HG02642 (cell line): Measurements from ENCODE around the gene PPM1A.
A peak's percentile ranks its signal among the peaks of the same experiment; 100 is the strongest.

Experiments
- ATAC-seq: cut with Tn5 transposase; IDR thresholded peaks from one replicate; pipeline ENCODE4 v1.9.1; 2021; ENCODE audit warnings: mild to moderate bottlenecking; ENCODE audit not compliant: unreplicated experiment, poor library complexity

The PPM1A gene

GRCh38 chr14:60225265-60225664, 23.8 kb upstream of the PPM1A start:
- ATAC-seq: no peak

DNA sequence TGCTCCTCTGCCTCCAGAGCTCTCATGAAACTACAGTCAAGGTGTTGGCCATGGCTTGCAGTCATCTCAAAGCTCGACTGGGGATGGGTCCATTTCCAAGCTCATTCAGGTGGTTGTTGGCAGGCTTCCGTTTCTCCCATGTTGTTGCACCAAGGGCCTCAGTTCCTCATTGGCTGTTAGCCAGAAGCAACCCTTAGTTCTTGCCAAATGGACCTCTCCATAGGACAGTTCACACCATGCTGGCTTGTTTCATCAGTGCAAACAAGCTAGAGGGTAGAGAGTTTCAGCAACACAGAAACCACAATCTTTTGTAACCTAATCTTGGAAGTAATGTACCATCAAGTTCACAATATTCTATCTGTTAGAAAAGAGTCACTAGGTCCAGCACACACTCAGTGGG, 22.7 kb upstream of the PPM1A start:
- no peak for ATAC-seq

GRCh38 chr14:60227291-60227690, 21.7 kb upstream of the PPM1A start:
- no peak for ATAC-seq

GRCh38 chr14:60229614-60230013, 19.4 kb upstream of the PPM1A start:
- no peak for ATAC-seq

- ATAC-seq: no peak
These were observed 16.8 kb upstream of the PPM1A start for GRCh38 chr14:60232185-60232584.

DNA sequence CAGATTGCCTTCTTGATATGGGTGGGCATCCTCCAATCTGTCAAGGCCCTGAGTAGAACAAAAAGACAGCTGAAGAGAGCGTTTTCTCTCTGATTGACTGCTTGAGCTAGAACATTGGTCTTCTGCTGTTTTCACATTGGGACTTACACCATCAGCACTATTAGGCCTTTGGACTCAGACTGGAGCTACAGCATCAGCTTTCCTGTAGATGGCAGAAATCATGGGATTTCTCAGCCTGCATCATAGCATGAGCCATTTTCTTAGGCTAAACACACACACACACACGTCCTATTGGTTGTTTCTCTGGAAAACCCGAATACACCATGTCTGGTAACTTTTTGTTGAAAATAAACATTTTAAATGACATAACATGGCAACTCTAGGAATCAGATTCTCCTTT, 15.8 kb upstream of the PPM1A start:
- ATAC-seq: no peak

DNA sequence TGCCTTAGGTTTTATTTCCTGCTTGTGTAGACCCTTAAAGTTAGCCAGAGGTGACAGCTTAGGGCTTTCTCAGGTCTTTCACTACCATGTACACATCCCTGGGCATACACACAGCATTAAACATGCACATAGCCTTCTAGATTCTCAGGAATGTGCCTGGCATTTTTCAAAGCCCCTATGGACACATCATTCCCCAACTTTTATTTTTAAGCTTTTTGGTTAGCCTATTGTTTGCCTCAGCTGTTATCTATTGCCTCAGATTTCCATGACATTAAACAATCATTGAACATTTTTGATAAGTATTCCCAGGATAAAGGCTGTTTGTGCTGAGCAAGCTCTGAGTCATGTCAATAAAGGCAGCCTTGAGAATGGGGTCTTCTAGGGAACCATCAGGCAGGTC, 15.1 kb upstream of the PPM1A start:
- ATAC-seq: no peak

GRCh38 chr14:60235440-60235839, 13.6 kb upstream of the PPM1A start:
- ATAC-seq: no peak

DNA sequence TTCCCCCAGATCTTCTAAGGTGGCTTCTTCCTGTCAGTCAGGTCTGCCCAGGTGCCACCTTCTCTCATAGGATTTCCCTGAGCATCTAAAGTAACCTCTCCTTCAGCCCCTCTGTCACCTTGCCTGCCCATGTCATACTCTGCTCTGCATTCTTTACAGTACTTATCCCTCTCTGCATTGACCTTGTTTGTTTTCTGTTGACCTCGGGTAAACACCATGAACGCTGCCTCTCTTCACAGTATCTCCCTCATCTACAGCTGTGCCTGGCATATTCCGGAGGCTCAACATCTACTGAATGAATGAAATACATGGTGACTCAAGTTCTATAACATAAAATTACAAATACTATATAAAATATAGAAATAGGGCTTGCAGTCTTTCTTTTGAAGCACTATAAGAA, 10.1 kb upstream of the PPM1A start:
- ATAC-seq: no peak

- ATAC-seq: no peak
These were observed 8.7 kb upstream of the PPM1A start for GRCh38 chr14:60240139-60240856.

GRCh38 chr14:60241091-60241490, 7.9 kb upstream of the PPM1A start:
- ATAC-seq: no peak

- ATAC-seq: no peak
These were observed 6.6 kb upstream of the PPM1A start for GRCh38 chr14:60242429-60242828.

DNA sequence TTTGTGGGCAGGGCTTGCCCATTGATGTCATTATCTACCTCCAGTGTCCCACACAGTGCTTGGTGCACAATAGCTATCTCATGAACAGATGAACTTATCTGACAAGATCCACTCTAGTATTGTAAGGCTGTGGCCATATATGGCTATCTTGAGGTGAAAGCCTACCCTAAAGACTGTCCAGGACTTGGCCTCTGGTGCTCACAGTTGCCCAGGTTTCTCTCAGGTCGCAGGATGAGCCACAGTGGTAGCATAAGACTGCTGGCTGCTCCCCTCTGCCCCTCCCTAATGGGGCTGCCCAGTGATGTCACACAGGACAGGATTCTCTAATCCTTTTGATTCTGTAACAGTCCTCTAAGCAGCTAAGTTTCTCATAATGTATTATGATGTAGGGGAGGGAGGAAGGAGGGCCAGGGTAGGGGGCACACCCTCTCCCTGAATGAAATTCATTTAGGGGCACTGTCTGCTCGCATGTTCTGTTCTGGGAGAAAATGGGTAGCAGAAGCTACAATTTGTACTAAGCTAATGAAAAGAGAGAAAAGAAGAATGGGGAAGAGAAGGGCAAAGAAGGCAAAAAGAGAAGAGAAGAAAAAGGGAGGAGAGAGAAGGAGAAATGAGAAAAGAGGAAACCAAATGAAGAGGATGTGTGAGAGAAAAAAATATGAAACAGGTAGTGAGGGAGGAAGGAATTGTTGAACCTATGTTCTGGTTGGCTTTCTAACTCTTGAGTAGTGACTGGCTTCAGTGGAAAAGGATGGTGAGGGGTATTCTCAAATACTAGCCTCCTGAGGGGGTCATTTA, 3.4 kb upstream of the PPM1A start:
- ATAC-seq: no peak

- ATAC-seq: peak; percentile 66
These were observed 876 bp upstream of the PPM1A start for GRCh38 chr14:60247994-60248696.

- ATAC-seq: peak; percentile 43
These were observed 568 bp downstream of the PPM1A start for GRCh38 chr14:60249321-60250256.

- no peak for ATAC-seq
These were observed 1.4 kb downstream of the PPM1A start for GRCh38 chr14:60250257-60251035.

GRCh38 chr14:60251877-60252276, 2.9 kb downstream of the PPM1A start:
- ATAC-seq: no peak

DNA sequence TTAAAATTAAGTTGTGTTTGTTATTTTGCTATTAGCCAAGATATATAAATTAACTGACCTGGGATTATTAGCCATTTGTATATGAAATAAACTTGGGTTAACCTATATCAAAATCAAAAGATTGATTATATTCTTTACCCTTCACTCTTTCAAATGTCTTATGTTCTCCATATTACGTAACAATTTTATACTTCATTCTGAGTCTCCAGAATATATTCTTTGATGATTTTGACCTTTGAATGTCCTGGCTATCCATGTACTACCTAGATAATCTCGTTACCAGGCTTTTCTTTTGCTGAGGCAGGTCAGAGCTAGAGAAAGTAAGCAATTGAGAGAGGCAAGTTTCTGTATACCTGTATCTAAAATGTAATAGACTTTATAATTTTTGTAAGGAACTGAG, 3.6 kb downstream of the PPM1A start:
- ATAC-seq: no peak

DNA sequence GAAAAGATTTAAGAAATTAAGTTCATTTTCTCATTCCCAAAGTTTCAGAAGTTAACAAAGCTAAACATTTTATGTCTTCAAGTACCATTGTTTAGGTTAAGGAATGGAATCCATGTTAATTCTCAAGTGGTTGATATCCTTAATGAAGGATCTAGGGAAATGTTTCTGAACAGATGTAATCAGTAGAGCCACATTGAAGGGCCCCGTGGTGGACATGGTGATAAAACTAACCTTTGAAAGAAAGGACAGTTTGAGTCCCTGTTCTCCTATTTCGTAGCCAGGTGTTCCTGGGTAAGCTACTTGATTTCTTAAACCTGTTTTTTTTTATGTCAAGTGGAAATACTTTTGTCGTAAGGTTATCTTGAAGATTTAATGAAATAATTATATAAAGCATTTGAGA, 4.6 kb downstream of the PPM1A start:
- no peak for ATAC-seq
